HG02610 (cell line): Measurements from ENCODE around the gene TNFRSF14.

Experiments used
- ATAC-seq: cut with Tn5 transposase; IDR thresholded peaks from one replicate; pipeline ENCODE4 v1.9.1; 2021; ENCODE audit warnings: mild to moderate bottlenecking, moderate library complexity; ENCODE audit not compliant: unreplicated experiment

The TNFRSF14 gene

GRCh38 chr1:2523191-2523890 lies 32.8 kb upstream of the TNFRSF14 start:
- ATAC-seq = no peak

- ATAC-seq = no peak
Measured at GRCh38 chr1:2523891-2524609, 32.1 kb upstream of the TNFRSF14 start.

GRCh38 chr1:2525572-2525919 lies 30.6 kb upstream of the TNFRSF14 start:
- no peak for ATAC-seq

GRCh38 chr1:2525920-2526823 lies 30.0 kb upstream of the TNFRSF14 start, which contains the start of gene PANK4:
Gene PANK4, minus strand, starts transcription at chr1:2526596. Its CDS starts 9 bp downstream, at chr1:2526587.
- ATAC-seq = peak; percentile 76

GRCh38 chr1:2526824-2527555 lies 29.2 kb upstream of the TNFRSF14 start:
- peak; percentile 42 for ATAC-seq

- ATAC-seq = no peak
Measured at GRCh38 chr1:2527556-2527860, 28.7 kb upstream of the TNFRSF14 start.

- no peak for ATAC-seq
Measured at GRCh38 chr1:2528016-2528415, 28.2 kb upstream of the TNFRSF14 start.

- no peak for ATAC-seq
Measured at GRCh38 chr1:2528611-2528965, 27.6 kb upstream of the TNFRSF14 start.

GRCh38 chr1:2528966-2529783 lies 27.0 kb upstream of the TNFRSF14 start:
- ATAC-seq = no peak

- ATAC-seq = no peak
Measured at GRCh38 chr1:2529784-2530512, 26.2 kb upstream of the TNFRSF14 start, which contains the start of gene HES5. Gene HES5, minus strand, starts transcription at chr1:2530263. Its CDS starts 99 bp downstream, at chr1:2530164.

- no peak for ATAC-seq
Measured at GRCh38 chr1:2530513-2531361, 25.4 kb upstream of the TNFRSF14 start.

- ATAC-seq = no peak
Measured at GRCh38 chr1:2532485-2533160, 23.5 kb upstream of the TNFRSF14 start.

GRCh38 chr1:2533365-2533764 lies 22.8 kb upstream of the TNFRSF14 start:
- ATAC-seq = no peak

GRCh38 chr1:2534315-2534686 lies 21.9 kb upstream of the TNFRSF14 start:
- no peak for ATAC-seq

- no peak for ATAC-seq
Measured at GRCh38 chr1:2534687-2535441, 21.3 kb upstream of the TNFRSF14 start.

GRCh38 chr1:2535455-2535854 lies 20.7 kb upstream of the TNFRSF14 start:
- no peak for ATAC-seq

GRCh38 chr1:2535981-2536380 lies 20.2 kb upstream of the TNFRSF14 start:
- no peak for ATAC-seq
